ENCODE results near the gene CNOT4. TPM values are rescaled to one million over a fixed set of nuclear protein-coding genes. Genes with fewer than 3 reads are reported as not detected.

CNOT4 gene
- total and polyA plus RNA-seq, 2 of the 4 experiments (the other 2 are of a cell fraction), result 7.0 to 8.1 TPM

DNA sequence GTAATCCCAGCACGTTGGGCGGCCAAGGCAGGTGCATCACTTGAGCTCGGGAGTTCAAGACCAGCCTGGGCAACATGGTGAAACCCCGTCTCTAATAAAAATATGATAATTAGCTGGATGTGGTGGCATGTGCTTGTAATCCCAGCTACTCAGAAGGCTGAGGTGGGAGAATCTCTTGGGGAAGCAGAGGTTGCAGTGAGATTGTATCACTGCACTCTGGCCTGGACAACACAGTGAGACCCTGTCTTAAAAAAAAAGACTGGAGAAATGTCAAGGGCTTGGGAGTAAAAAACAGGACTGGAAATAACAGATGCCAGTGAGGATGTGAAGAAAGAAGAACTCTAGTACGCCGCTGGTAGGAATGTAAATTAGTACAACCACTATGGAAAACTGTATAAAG, 31.1 kb upstream of the CNOT4 start:
- H3K36me3 ChIP-seq (ENCODE audit: control insufficient read depth, insufficient read depth, low read length), result no peaks in the 10 kb centered on the region
- WGBS, 2 experiments (ENCODE audit: extremely low coverage in 2 of 2, insufficient read length in 1 of 2), result 87% methylated on average over 4 of the region's 6 CpGs; no CpG with 5 or more reads in 1 of the 2 experiments
- no peak overlapping the region for H3K18ac ChIP-seq (ENCODE audit: low read depth, low read length)
- H3K4ac ChIP-seq (ENCODE audit: low read depth, low read length), result no peak overlapping the region
- H2BK15ac ChIP-seq (ENCODE audit: low read depth, low read length), result no peak overlapping the region
- H4K91ac ChIP-seq (ENCODE audit: insufficient read depth, low read depth, low read length), result no peak overlapping the region
- DNase-seq (no peak), ATAC-seq (ENCODE audit: low read depth) (no peak)
- H2AFZ ChIP-seq (replicated peaks; ENCODE audit: low read length, poor library complexity), result no peak overlapping the region
- no peak overlapping the region for H2AK9ac ChIP-seq (replicated peaks; ENCODE audit: low read depth, low read length, poor library complexity)
- ChIA-PET POLR2A (ENCODE audit: unreplicated experiment) (no interaction called here), CTCF (no interaction called here)
- no TSS peak for BruUV-seq (replicated peaks)
- no peak overlapping the region for H2BK5ac ChIP-seq (ENCODE audit: low read depth, low read length, poor library complexity, severe bottlenecking)
- H3K9me1 ChIP-seq (ENCODE audit: insufficient read depth, low read length), result no peaks in the 10 kb centered on the region
- H3K79me1 ChIP-seq (ENCODE audit: low read depth in 1 of 2, low read length in 2 of 2), result no peaks in the 10 kb centered on the region
- H4K8ac ChIP-seq (ENCODE audit: low read depth in 2 of 2, low read length in 2 of 2), result no peak overlapping the region
- no peaks in the 10 kb centered on the region for H4K20me1 ChIP-seq (ENCODE audit: insufficient read depth, low read length)
- H3K27ac ChIP-seq (ENCODE audit: insufficient read depth, low read length), result no peak overlapping the region
- H2AK5ac ChIP-seq (ENCODE audit: low read depth, low read length), result no peak overlapping the region
- H3K9me3 ChIP-seq (ENCODE audit: control insufficient read depth, insufficient read depth, low read length), result no peaks in the 10 kb centered on the region
- no peak overlapping the region for H3K23ac ChIP-seq (ENCODE audit: low read depth, low read length)
- no peaks in the 10 kb centered on the region for H3K4me1 ChIP-seq (ENCODE audit: control insufficient read depth, insufficient read depth, low read length)
- no peak overlapping the region for H3K4me2 ChIP-seq (ENCODE audit: low read depth, low read length)
- H2BK20ac ChIP-seq (ENCODE audit: low read depth, low read length), result no peak overlapping the region
- intact Hi-C loops (cut with micrococcal nuclease) (no loop called here), dilution Hi-C loops (cut with HindIII; ENCODE audit: low sequenced_read_pairs, unreplicated experiment) (no loop called here), in situ Hi-C loops (cut with MboI; ENCODE audit: low sequenced_read_pairs) (no loop called here)
- no peak overlapping the region for H3K56ac ChIP-seq (ENCODE audit: extremely low read depth, insufficient read depth, low read length)
- no peak overlapping the region for H3K14ac ChIP-seq (replicated peaks; ENCODE audit: low read depth, low read length)
- no peak overlapping the region for H3K4me3 ChIP-seq (ENCODE audit: insufficient read depth, low read depth, low read length)
- no peak overlapping the region for H4K5ac ChIP-seq (ENCODE audit: low read depth, low read length)
- H3K27me3 ChIP-seq (ENCODE audit: control insufficient read depth, insufficient read depth, low read length), result peaks cover 5% of the 10 kb centered on the region
- TF ChIP-seq SMC3 (IDR thresholded peaks at IDR 0.05; ENCODE audit: low read depth, low read length) (no peak), RFX5 (IDR thresholded peaks at IDR 0.05; ENCODE audit: low read depth, low read length) (no peak), POLR2A (IDR thresholded peaks at IDR 0.05; ENCODE audit: low read depth, low read length) (no peak), CEBPB (IDR thresholded peaks at IDR 0.05; ENCODE audit: low read depth, low read length) (no peak), NFE2L2 (IDR thresholded peaks at IDR 0.05; ENCODE audit: low read depth, low read length) (no peak), CHD1 (IDR thresholded peaks at IDR 0.05; ENCODE audit: low read depth, low read length) (no peak), MAZ (IDR thresholded peaks at IDR 0.05; ENCODE audit: borderline replicate concordance, low read depth, low read length) (no peak), MXI1 (IDR thresholded peaks at IDR 0.05; ENCODE audit: borderline replicate concordance, low read depth, low read length) (no peak), MAFK (IDR thresholded peaks at IDR 0.05; ENCODE audit: low read depth, low read length) (no peak), FOS (IDR thresholded peaks at IDR 0.05; ENCODE audit: low read depth, low read length) (no peak), RCOR1 (IDR thresholded peaks at IDR 0.05; ENCODE audit: insufficient replicate concordance, low read length) (no peak), RAD21 (IDR thresholded peaks at IDR 0.05; ENCODE audit: low read length) (no peak)
- TF ChIP-seq, protein P1, sequence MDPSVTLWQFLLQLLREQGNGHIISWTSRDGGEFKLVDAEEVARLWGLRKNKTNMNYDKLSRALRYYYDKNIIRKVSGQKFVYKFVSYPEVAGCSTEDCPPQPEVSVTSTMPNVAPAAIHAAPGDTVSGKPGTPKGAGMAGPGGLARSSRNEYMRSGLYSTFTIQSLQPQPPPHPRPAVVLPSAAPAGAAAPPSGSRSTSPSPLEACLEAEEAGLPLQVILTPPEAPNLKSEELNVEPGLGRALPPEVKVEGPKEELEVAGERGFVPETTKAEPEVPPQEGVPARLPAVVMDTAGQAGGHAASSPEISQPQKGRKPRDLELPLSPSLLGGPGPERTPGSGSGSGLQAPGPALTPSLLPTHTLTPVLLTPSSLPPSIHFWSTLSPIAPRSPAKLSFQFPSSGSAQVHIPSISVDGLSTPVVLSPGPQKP (IDR thresholded peaks at IDR 0.05; ENCODE audit: borderline replicate concordance, low read depth, low read length), result no peak
- TF ChIP-seq, protein P2, sequence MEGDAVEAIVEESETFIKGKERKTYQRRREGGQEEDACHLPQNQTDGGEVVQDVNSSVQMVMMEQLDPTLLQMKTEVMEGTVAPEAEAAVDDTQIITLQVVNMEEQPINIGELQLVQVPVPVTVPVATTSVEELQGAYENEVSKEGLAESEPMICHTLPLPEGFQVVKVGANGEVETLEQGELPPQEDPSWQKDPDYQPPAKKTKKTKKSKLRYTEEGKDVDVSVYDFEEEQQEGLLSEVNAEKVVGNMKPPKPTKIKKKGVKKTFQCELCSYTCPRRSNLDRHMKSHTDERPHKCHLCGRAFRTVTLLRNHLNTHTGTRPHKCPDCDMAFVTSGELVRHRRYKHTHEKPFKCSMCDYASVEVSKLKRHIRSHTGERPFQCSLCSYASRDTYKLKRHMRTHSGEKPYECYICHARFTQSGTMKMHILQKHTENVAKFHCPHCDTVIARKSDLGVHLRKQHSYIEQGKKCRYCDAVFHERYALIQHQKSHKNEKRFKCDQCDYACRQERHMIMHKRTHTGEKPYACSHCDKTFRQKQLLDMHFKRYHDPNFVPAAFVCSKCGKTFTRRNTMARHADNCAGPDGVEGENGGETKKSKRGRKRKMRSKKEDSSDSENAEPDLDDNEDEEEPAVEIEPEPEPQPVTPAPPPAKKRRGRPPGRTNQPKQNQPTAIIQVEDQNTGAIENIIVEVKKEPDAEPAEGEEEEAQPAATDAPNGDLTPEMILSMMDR (conservative IDR thresholded peaks at IDR 0.05; ENCODE audit: low read depth, low read length), result no peak
- TF ChIP-seq, protein P3, sequence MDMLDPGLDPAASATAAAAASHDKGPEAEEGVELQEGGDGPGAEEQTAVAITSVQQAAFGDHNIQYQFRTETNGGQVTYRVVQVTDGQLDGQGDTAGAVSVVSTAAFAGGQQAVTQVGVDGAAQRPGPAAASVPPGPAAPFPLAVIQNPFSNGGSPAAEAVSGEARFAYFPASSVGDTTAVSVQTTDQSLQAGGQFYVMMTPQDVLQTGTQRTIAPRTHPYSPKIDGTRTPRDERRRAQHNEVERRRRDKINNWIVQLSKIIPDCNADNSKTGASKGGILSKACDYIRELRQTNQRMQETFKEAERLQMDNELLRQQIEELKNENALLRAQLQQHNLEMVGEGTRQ (IDR thresholded peaks at IDR 0.05; ENCODE audit: low read depth, low read length), result no peak
- no peak overlapping the region for H2BK120ac ChIP-seq (ENCODE audit: low read depth, low read length)
- no peak overlapping the region for H3K9ac ChIP-seq (ENCODE audit: low read depth, low read length)

Data from IMR-90 (cell line).